Right hindlimb (tissue), 1 donor: ENCODE data around the gene PLEKHA6.

Source experiments
- DNase-seq: peaks from one replicate; pipeline ENCODE4 v3.0.0-alpha.2; 2018

PLEKHA6 gene

GRCh38 chr1:204354579-204354978, 5.2 kb downstream of the PLEKHA6 start:
- no peak for DNase-seq

DNA sequence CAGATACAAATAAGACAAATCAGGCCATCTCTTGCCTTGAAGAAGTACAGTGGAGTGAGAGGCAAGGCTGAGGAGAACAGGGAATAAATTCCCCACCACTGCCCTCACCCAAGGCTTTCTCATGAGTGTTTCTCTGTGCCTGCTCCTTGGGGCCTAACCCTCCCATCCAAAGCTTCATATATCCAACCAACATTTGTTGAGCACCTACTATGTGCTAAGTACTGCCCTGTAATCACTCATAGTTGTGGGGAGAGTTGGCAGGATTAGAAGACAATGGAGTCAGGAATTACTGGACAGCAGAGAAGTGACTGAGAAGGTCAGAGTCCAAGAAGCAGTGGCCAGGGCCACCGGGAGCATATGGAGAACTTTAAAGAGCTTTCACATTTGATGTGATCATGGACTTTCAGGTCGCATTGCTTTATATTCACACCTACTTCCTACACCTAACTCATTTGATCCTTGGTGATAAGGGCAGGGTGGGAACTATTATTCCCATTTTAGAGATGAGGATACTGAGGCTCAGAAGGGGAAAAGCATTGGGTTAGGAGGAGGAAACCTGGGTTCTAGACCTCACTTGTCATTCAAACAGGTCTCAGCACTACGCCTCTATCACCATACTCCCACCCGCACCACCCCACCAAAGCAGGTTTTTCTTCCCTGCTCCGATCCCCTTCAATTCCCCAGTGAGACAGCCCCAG, 6.4 kb downstream of the PLEKHA6 start:
- no peak for DNase-seq

DNA sequence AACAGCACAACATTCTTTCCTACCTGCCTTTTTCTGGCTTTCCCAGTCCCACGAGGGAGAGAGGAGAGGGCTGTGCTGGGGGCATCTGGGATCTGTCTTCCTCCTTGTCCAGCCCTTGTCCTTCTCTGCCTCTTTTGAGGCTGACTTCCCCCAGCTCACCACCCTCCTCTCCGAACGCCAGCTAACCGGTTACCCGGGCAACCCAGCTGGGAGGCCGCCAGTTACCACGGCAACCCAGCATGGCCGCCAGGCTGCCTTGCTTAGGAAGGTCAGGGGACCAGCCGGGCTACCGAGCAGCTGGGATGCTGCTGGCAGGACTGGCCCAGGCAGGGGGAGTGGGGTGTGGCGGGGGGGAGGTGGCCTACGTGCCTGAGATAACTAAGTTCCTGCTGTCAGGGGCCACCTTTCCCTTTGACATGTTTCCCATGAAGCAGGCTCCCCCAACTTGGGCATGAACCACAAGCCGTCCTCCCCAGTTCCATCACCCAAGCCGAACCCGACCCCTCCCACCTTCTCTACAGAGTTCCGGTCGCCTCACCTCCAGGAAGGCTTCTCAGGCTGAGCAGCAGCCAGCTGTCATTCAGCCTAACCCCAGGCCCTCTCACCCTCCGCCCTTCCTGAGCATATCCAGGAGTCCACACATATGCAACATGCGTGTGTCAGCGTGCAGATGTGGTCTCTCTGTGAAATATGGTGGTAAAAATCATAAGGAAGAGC, 8.7 kb downstream of the PLEKHA6 start:
- DNase-seq, result peak; percentile 91

DNA sequence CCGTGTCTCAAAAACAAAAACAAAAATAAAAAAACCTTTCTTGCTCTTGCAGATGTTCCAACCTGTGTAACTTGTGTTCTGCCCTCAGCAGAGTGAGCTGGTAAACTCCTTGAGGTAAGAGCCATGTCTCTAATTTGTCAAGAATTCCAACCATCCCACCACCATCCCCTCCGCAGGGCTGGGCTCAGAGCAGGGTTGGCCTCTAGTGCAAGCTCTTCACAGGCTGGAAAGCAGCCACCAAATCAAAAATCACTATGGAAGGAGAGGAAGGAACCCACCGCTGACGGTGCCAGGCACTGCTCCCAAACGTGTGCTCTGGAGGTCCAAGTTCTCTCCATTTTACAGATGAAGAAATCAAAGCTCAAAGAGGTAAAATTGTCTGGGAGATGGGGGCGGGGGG, 9.4 kb downstream of the PLEKHA6 start:
- no peak for DNase-seq

- no peak for DNase-seq
Observed at GRCh38 chr1:204349602-204350001, 10.1 kb downstream of the PLEKHA6 start.

DNA sequence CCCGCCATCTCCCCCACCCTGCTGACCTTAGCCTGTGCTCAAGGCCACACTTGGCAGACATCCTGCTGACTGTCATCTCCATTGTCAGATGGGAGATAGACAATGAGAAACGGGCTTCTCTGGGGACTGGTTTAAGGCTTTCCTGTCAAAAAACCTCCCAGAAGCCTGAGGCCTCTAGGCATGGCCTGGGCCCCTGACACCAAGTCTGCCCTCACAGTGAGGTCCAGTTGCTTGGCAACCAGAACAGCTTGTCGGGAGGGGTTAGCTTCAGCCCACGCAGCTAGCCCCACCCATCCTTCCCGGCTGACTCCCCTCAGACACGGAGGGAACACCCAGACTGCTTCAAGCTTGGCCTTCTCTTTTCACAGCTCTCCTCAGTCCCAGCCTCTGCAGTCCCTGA, 11.0 kb downstream of the PLEKHA6 start:
- DNase-seq, result peak; percentile 88

DNA sequence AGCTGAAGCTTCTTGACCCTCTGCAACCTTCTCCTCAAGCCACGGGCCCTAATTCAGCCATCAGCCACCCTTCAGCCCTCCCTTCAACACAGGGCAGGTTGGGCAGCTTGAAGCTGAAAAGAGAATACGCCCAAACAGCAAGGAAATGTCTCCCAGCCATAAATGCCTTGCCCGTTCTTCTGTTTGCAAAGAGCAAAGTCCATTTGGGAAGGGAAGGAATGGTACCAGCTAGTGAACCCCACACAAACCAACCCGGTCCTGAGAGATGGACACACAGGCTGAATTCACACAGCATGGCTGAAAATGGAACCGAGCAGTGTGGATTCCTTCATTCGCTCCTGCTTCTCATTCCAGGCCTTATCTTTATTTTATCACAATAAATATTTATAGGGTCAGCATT, 11.5 kb downstream of the PLEKHA6 start:
- DNase-seq, result no peak

- no peak for DNase-seq
Observed at GRCh38 chr1:204345941-204346645, 13.6 kb downstream of the PLEKHA6 start.

- no peak for DNase-seq
Observed at GRCh38 chr1:204345438-204345841, 14.3 kb downstream of the PLEKHA6 start.

DNA sequence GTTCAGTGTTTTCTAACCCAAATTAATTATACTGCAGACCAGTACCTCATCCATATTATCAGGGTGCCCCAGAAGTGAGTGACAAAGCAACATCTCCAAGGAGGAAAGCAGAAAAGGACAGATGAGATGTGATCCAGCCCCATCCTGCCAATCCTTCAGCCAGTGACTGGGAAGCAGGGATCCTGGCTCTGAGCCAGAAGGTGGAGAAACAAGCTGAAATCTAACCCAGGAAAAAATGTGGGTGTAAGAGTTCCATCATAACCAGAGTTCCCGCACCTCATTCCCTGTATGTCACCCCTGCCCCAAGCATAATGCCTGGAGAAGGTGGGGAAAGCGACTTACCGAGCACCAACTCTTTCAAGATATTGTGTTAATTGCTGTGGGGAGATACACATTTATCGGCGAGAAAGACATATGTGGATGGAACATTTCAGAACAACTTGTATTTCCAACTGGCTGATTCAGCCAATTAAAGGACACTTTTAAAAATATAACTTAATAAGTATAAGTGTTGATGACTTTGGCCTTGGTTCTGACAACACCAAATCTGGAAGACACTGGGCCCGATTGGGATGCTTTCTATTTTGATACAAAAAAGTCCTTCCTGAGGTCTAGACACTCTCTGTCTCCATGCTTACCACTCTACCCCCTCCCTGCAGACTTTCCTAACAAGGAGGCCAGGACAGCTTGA, 14.9 kb downstream of the PLEKHA6 start:
- DNase-seq, result no peak

DNA sequence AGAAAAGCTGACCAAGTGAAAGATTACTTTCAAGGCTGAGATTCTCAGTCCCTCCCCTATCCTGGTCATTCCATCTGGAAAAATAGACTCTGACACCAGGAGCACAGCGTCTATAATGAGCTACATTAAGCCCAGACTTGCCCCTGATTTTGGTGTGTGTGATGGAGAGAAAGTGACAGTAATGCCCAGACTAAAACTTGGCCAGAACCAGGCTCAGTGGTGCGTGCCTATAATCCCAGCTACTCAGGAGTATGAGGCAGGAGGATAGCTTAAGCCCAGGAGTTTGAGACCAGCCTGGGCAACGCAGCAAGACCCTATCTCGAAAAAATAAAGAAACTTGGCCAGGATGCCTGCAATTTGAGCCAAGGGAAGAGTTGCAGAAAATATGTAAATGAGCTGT, 15.9 kb downstream of the PLEKHA6 start:
- DNase-seq, result no peak

GRCh38 chr1:204343247-204343646, 16.5 kb downstream of the PLEKHA6 start:
- DNase-seq, result no peak

GRCh38 chr1:204342310-204342709, 17.4 kb downstream of the PLEKHA6 start:
- DNase-seq, result no peak

DNA sequence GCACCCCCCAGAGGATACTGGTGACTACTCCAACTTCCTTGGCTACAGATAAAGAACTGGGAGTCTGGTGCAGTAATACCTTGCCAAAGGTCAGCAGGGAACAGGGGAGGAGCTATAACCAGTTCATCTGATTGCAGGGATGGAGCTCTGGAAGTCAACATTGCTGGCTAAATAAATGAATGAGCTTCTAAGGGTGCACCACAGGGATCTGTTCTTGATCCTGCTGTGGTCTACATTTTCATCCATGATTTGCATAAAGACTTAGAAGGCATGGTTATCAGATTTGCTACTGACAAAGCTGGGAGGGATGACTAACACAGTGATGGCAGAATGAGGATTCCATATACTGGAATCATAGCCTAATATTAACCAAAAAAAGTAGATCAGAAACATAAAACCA, 18.3 kb downstream of the PLEKHA6 start:
- no peak for DNase-seq

GRCh38 chr1:204340081-204340889, 19.4 kb downstream of the PLEKHA6 start:
- DNase-seq, result no peak

- no peak for DNase-seq
Observed at GRCh38 chr1:204339541-204339940, 20.2 kb downstream of the PLEKHA6 start.

- no peak for DNase-seq
Observed at GRCh38 chr1:204338997-204339396, 20.7 kb downstream of the PLEKHA6 start.

DNA sequence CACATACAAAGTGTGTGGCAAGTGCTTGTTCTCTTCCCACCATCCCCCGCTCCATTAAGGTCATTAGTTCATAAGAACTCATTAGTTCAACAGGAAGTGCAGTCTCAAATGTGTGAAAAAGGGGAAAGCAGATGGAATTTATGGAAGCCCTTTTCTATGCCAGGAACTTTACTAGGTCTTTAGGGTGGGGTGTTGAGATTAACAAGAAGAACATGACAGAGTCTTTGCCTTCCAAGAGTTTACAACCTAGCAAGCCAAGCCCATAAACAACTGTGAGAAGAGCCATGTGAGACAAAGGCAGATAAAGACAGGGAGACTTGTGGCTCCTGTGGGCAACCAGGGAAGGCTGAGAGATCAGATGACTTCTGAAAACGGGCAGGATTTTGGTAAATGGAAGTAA, 21.4 kb downstream of the PLEKHA6 start:
- DNase-seq, result no peak

DNA sequence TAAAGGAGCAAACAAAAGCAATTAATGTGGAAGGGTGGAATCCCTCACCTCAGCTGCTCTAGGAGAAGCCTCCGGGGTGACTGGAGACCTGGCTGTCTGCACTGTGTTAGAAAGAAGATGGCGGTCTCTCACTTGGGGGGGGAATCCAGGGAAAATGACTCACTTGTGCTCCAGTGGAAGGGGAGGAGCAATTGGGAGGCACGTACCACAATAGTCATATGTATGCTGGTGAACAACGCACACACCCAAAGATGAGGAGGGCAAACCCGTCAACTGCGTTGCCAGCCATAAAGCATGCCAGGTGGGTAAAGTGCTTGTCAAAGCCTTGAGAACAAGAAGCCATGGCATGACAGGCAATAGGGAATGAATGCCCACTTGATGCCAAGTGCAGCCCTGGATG, 22.1 kb downstream of the PLEKHA6 start:
- no peak for DNase-seq

GRCh38 chr1:204337036-204337429, 22.7 kb downstream of the PLEKHA6 start:
- DNase-seq, result no peak

GRCh38 chr1:204336421-204337035, 23.2 kb downstream of the PLEKHA6 start:
- DNase-seq, result no peak

DNA sequence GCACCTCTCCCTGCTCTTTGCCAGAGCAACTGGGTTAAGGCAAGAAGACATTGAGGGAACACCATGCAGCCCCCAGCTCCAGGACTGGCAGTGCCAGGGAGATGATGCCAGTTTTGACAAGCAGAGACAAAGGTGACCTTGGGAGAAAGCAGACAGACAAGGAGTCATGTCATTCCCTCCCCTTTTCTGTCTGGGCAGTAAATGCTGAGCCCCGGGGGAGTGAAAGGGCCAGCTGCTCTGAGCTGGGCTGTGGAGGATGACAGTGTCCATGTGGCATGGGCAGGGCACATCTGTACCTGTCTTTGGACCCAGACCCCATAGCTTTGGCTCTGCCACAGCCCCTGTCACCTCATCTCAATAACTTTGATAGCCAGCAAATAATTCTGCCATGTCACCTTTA, 24.2 kb downstream of the PLEKHA6 start:
- no peak for DNase-seq
